ENCODE measurements around the gene SLC16A5. TPM values are rescaled to one million over a fixed set of nuclear protein-coding genes. Genes with fewer than 3 reads are reported as not detected.
A peak's percentile ranks its signal among the peaks of the same experiment; 100 is the strongest.

Gene SLC16A5
- total RNA-seq, 4 donors from 2014 or later = 1.5 to 7.9 (median 6.9) TPM

- in situ Hi-C loops (cut with MboI; ENCODE audit: low sequenced_read_pairs in 4 of 4) = no loop called here
- H3K4me3 ChIP-seq = peak overlapping the region; percentile 65 to 83 (median 74)
- H3K27ac ChIP-seq = peak overlapping the region in 3 of 4 donors; percentile 80 to 89 (median 86)
- DNase-seq = no peak
- H3K36me3 ChIP-seq = no peaks in the 10 kb centered on the region
- no peak for TF ChIP-seq POLR2A (IDR thresholded peaks at IDR 0.05)
- H3K4me1 ChIP-seq = peaks cover 19 to 21% of the 10 kb centered on the region in 2 donors
- ATAC-seq = peak in 1 of 2 donors; percentile 27
- intact Hi-C loops (cut with DNase I; ENCODE audit: low total_unique reads) = loop anchor here (2.0 kb wide), 1 partner anchor 23 kb away; the partner anchor contains the start of gene NT5C
- no peaks in the 10 kb centered on the region for H3K9me3 ChIP-seq
- no peaks in the 10 kb centered on the region for H3K27me3 ChIP-seq
These were observed 66.0 kb downstream of the SLC16A5 start for GRCh38 chr17:75153780-75154194.

- intact Hi-C loops (cut with DNase I; ENCODE audit: low total_unique reads) = loop anchor here (2.0 kb wide), 1 partner anchor 24 kb away; the partner anchor contains the start of gene NT5C
- ATAC-seq (peak; percentile 95 to 99), DNase-seq (peak; percentile 99)
- no peaks in the 10 kb centered on the region for H3K27me3 ChIP-seq
- in situ Hi-C loops (cut with MboI; ENCODE audit: low sequenced_read_pairs in 4 of 4) = no loop called here
- TF ChIP-seq POLR2A (IDR thresholded peaks at IDR 0.05) (peak; percentile 98 to 100), CTCF (IDR thresholded peaks at IDR 0.05 in 4 of 5, conservative IDR thresholded peaks at IDR 0.05 in 1 of 5) (peak in 2 of 5 experiments; percentile 13 to 22)
- no peaks in the 10 kb centered on the region for H3K9me3 ChIP-seq
- peak within 1 kb of the TSS; percentile 70 to 89 (median 83) for H3K27ac ChIP-seq
- H3K4me3 ChIP-seq = peak within 1 kb of the TSS; percentile 65 to 83 (median 74)
- peaks cover 19 to 21% of the 10 kb centered on the region in 2 donors for H3K4me1 ChIP-seq
- H3K36me3 ChIP-seq = no peaks in the 10 kb centered on the region
These were observed 66.7 kb downstream of the SLC16A5 start, which contains the start of gene JPT1 for GRCh38 chr17:75154195-75155106. TSS of gene JPT1 (minus strand) at chr17:75154512. CDS start at chr17:75154397, 115 bp downstream.

GRCh38 chr17:75155191-75155601 lies 67.4 kb downstream of the SLC16A5 start:
- no peaks in the 10 kb centered on the region for H3K27me3 ChIP-seq
- DNase-seq (peak in 1 of 2 donors; percentile 45), ATAC-seq (peak; percentile 24 to 68)
- peaks cover 19 to 26% of the 10 kb centered on the region in 2 donors for H3K4me1 ChIP-seq
- H3K9me3 ChIP-seq = no peaks in the 10 kb centered on the region
- H3K27ac ChIP-seq = peak overlapping the region; percentile 70 to 89 (median 83)
- in situ Hi-C loops (cut with MboI; ENCODE audit: low sequenced_read_pairs in 4 of 4) = no loop called here
- H3K4me3 ChIP-seq = peak overlapping the region in 3 of 4 donors; percentile 14 to 65 (median 46)
- no peaks in the 10 kb centered on the region for H3K36me3 ChIP-seq
- intact Hi-C loops (cut with DNase I; ENCODE audit: low total_unique reads) = loop anchor here (2.0 kb wide), 1 partner anchor 24 kb away; the partner anchor contains the start of gene NT5C
- TF ChIP-seq CTCF (IDR thresholded peaks at IDR 0.05 in 4 of 5, conservative IDR thresholded peaks at IDR 0.05 in 1 of 5) (no peak), POLR2A (IDR thresholded peaks at IDR 0.05) (no peak)

Other genes starting within 250 kb of the SLC16A5 start
- gene GRIN2C, start 228.1 kb upstream of the SLC16A5 start, total RNA-seq = 1 to 10 TPM in 2 of 4 donors, not detected in 2; 1.2 to 1.5 TPM
- gene FDXR, start 215.0 kb upstream of the SLC16A5 start, total RNA-seq = 1 to 10 TPM; 2.1 to 6.0 (median 3.2) TPM
- not detected for gene FADS6, start 194.3 kb upstream of the SLC16A5 start, total RNA-seq
- gene USH1G, start 164.7 kb upstream of the SLC16A5 start, total RNA-seq = not detected
- gene OTOP2, start 163.7 kb upstream of the SLC16A5 start, total RNA-seq = under 1 TPM in 1 of 4 donors, not detected in 3; 0.19 TPM
- gene OTOP3, start 152.1 kb upstream of the SLC16A5 start, total RNA-seq = not detected
- 1 to 10 TPM; 2.2 to 4.3 (median 2.9) TPM for gene HID1, start 115.2 kb upstream of the SLC16A5 start, total RNA-seq
- 1 to 10 TPM; 1.3 to 3.6 (median 2.6) TPM for gene CDR2L, start 100.3 kb upstream of the SLC16A5 start, total RNA-seq
- 100 to 1,000 TPM in 3 of 4 donors, 10 to 100 TPM in 1; 97.9 to 141 (median 107) TPM for gene MRPL58, start 75.3 kb upstream of the SLC16A5 start, total RNA-seq
- 100 to 1,000 TPM; 377 to 495 (median 491) TPM for gene ATP5PD, start 41.0 kb upstream of the SLC16A5 start, total RNA-seq
- gene KCTD2, start 40.7 kb upstream of the SLC16A5 start, total RNA-seq = 10 to 100 TPM; 29.4 to 51.1 (median 41.8) TPM
- gene ARMC7, start 22.0 kb downstream of the SLC16A5 start, total RNA-seq = 1 to 10 TPM; 2.0 to 4.4 (median 3.0) TPM
- 100 to 1,000 TPM in 1 of 4 donors, 10 to 100 TPM in 3; 62.8 to 111 (median 68.0) TPM for gene NT5C, start 43.8 kb downstream of the SLC16A5 start, total RNA-seq
- 100 to 1,000 TPM in 1 of 4 donors, 10 to 100 TPM in 3; 35.5 to 113 (median 71.8) TPM for gene JPT1, start 66.6 kb downstream of the SLC16A5 start, total RNA-seq
- gene SUMO2, start 95.0 kb downstream of the SLC16A5 start, total RNA-seq = 10 to 100 TPM; 36.7 to 45.1 (median 43.3) TPM
- gene NUP85, start 117.7 kb downstream of the SLC16A5 start, total RNA-seq = 10 to 100 TPM in 3 of 4 donors, 1 to 10 TPM in 1; 9.4 to 27.7 (median 13.6) TPM
- 10 to 100 TPM; 31.3 to 42.3 (median 35.3) TPM for gene GGA3, start 173.7 kb downstream of the SLC16A5 start, total RNA-seq
- gene MRPS7, start 173.9 kb downstream of the SLC16A5 start, total RNA-seq = 100 to 1,000 TPM in 1 of 4 donors, 10 to 100 TPM in 3; 68.5 to 118 (median 82.6) TPM
- 10 to 100 TPM; 50.5 to 96.1 (median 72.4) TPM for gene MIF4GD, start 183.3 kb downstream of the SLC16A5 start, total RNA-seq
- 10 to 100 TPM in 3 of 4 donors, 1 to 10 TPM in 1; 6.1 to 18.7 (median 14.4) TPM for gene SLC25A19, start 201.5 kb downstream of the SLC16A5 start, total RNA-seq